ENCODE measurements around the gene TPGS2. TPM values are rescaled to one million over a fixed set of nuclear protein-coding genes. Genes with fewer than 3 reads are reported as not detected.

The TPGS2 gene
- total RNA-seq, 1 donor from 2014 or later = 129 TPM

DNA sequence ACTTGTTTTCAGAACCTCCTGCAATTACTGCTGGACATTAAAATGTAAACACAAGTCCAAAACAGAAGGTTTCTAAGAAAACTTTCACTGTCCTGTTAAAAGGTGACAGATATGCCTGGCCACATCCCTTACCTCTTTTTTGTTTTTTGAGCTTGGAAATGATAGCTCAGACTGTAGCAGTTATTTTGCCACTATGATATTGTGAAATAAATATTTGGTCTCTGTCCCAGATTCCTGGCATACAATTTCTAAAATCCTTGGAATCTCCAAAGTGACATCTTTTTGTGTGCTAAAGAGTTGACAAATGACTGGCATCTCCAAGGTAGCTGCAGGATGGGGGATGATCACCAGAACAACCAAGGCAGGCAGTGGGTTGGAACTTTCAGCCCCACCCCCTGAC, 16.8 kb downstream of the TPGS2 start:
- H3K36me3 Mint-ChIP-seq (ENCODE audit: insufficient read depth) = peaks cover 13% of the 10 kb centered on the region
- DNase-seq (ENCODE audit: low spot score, unreplicated experiment) = no peak
- H3K4me1 Mint-ChIP-seq (ENCODE audit: low read depth) = peaks cover 17% of the 10 kb centered on the region
- H3K27me3 Mint-ChIP-seq = no peaks in the 10 kb centered on the region
- no peaks in the 10 kb centered on the region for H3K9me3 Mint-ChIP-seq (ENCODE audit: low read depth)
- H3K4me3 Mint-ChIP-seq (ENCODE audit: low read depth) = no peak overlapping the region
- TF ChIP-seq, protein P1, sequence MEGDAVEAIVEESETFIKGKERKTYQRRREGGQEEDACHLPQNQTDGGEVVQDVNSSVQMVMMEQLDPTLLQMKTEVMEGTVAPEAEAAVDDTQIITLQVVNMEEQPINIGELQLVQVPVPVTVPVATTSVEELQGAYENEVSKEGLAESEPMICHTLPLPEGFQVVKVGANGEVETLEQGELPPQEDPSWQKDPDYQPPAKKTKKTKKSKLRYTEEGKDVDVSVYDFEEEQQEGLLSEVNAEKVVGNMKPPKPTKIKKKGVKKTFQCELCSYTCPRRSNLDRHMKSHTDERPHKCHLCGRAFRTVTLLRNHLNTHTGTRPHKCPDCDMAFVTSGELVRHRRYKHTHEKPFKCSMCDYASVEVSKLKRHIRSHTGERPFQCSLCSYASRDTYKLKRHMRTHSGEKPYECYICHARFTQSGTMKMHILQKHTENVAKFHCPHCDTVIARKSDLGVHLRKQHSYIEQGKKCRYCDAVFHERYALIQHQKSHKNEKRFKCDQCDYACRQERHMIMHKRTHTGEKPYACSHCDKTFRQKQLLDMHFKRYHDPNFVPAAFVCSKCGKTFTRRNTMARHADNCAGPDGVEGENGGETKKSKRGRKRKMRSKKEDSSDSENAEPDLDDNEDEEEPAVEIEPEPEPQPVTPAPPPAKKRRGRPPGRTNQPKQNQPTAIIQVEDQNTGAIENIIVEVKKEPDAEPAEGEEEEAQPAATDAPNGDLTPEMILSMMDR (IDR thresholded peaks at IDR 0.05; ENCODE audit: unreplicated experiment) = no peak
- no peak overlapping the region for H3K27ac Mint-ChIP-seq

DNA sequence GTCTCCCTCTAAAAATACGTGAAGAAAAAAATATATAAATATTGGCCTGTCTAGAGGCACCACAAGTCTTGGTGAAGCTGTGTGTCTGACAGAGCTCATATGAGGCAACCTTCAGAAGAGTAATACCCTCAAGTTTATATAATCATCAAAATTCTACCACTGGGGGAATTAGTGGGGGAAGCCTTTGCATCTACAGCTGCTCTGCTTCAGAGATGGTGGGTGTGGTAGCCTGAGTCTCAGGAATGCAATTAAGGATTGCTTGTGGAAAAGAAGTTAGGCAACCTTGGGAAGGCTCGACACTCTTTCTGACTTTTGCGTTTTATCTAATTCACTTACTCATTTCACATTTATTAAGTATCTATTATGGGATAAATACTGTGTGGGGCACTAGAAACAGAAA, 17.4 kb downstream of the TPGS2 start:
- H3K27me3 Mint-ChIP-seq = no peaks in the 10 kb centered on the region
- TF ChIP-seq, protein P1 (IDR thresholded peaks at IDR 0.05; ENCODE audit: unreplicated experiment) = no peak
- no peaks in the 10 kb centered on the region for H3K9me3 Mint-ChIP-seq (ENCODE audit: low read depth)
- peaks cover 14% of the 10 kb centered on the region for H3K36me3 Mint-ChIP-seq (ENCODE audit: insufficient read depth)
- H3K27ac Mint-ChIP-seq = no peak overlapping the region
- no peak overlapping the region for H3K4me3 Mint-ChIP-seq (ENCODE audit: low read depth)
- H3K4me1 Mint-ChIP-seq (ENCODE audit: low read depth) = peaks cover 17% of the 10 kb centered on the region
- no peak for DNase-seq (ENCODE audit: low spot score, unreplicated experiment)

DNA sequence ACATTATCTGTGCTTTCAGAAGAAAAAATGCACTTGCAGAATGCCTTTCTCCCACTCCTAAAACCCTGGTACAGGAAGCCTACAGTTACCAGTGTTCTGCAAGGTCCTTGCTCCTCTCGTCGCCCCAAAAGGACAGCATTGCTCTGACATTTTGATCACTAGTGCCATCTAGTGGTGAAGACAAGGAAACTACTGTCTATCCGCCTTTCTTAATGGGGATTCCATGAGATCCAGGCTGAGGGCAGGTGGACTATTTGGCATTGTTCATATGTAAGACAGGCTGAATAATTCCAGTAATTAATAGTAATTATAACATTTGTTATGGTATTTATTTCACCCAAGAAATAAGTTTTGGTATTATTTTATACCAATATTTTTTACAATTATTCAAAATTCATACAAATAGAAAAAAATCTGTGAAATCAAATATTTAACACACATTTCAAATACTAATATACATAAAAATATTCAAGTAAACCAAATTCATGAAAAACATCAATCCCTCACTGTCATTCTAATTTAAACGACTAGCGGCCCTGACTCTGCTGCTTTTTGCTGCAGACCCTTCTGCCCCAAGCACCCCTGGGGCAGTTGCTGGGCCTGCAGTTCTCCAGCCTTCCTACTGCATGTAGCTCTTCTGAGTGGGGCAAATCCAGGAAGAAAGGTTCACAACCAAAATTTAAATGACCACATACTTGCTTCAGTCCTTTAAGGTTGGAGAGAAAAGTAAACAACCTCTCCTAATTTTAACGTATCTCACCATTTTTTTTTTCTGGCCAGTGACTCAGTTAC, 19.0 kb downstream of the TPGS2 start:
- no peaks in the 10 kb centered on the region for H3K27me3 Mint-ChIP-seq
- H3K9me3 Mint-ChIP-seq (ENCODE audit: low read depth) = no peaks in the 10 kb centered on the region
- H3K27ac Mint-ChIP-seq = no peak overlapping the region

DNA sequence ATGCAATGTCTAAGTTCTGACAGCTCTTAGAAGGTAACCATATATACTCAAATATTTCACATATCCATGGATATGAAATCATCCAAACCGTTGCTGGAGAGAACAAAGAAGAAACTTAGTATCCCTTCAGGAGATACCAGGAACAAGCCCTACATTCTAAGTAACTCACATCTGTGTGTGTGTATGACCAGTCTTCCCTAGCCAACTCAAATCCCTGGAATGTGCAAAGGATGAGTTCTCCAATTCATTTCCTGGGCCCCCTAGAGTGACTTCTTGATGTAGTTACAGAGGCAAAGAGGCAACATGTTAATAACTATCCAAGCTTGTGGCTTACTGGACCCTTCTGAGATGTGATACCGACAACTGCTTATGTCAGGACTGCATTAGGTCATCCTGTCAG, 20.1 kb downstream of the TPGS2 start:
- TF ChIP-seq, protein P1 (IDR thresholded peaks at IDR 0.05; ENCODE audit: unreplicated experiment) = no peak
- no peaks in the 10 kb centered on the region for H3K27me3 Mint-ChIP-seq
- H3K36me3 Mint-ChIP-seq (ENCODE audit: insufficient read depth) = peaks cover 21% of the 10 kb centered on the region
- DNase-seq (ENCODE audit: low spot score, unreplicated experiment) = no peak
- H3K9me3 Mint-ChIP-seq (ENCODE audit: low read depth) = no peaks in the 10 kb centered on the region
- no peak overlapping the region for H3K27ac Mint-ChIP-seq
- peaks cover 5% of the 10 kb centered on the region for H3K4me1 Mint-ChIP-seq (ENCODE audit: low read depth)
- H3K4me3 Mint-ChIP-seq (ENCODE audit: low read depth) = no peak overlapping the region

More for the DNA sequence above, 19.0 kb downstream of the TPGS2 start:
- H3K4me3 Mint-ChIP-seq (ENCODE audit: low read depth) = no peak overlapping the region
- H3K36me3 Mint-ChIP-seq (ENCODE audit: insufficient read depth) = peaks cover 17% of the 10 kb centered on the region
- peak; percentile 11 for DNase-seq (ENCODE audit: low spot score, unreplicated experiment)
- TF ChIP-seq, protein P1 (IDR thresholded peaks at IDR 0.05; ENCODE audit: unreplicated experiment) = peak; percentile 90
- peaks cover 8% of the 10 kb centered on the region for H3K4me1 Mint-ChIP-seq (ENCODE audit: low read depth)

DNA sequence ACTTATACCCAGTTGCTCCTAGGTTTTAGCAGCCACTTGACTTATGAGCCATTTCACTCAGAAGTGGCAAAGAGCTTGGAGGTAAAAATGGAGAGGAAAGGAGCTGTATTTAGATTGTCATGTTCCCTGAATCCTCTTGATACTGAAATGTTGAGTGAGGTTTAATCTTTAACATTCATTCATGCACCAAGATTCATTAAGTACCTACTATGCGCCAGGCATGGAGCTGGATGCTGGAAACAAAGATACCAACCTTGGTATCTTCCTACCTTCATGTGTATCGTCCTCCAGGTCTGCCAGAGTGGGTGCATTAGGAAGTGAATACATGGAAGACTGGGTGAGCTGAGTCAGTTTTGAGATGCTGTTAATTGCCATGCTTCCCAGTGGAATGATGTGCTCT, 23.7 kb downstream of the TPGS2 start:
- H3K36me3 Mint-ChIP-seq (ENCODE audit: insufficient read depth) = peaks cover 43% of the 10 kb centered on the region
- no peaks in the 10 kb centered on the region for H3K27me3 Mint-ChIP-seq
- H3K9me3 Mint-ChIP-seq (ENCODE audit: low read depth) = no peaks in the 10 kb centered on the region
- TF ChIP-seq, protein P1 (IDR thresholded peaks at IDR 0.05; ENCODE audit: unreplicated experiment) = no peak
- DNase-seq (ENCODE audit: low spot score, unreplicated experiment) = no peak
- H3K27ac Mint-ChIP-seq = no peak overlapping the region
- no peak overlapping the region for H3K4me3 Mint-ChIP-seq (ENCODE audit: low read depth)
- H3K4me1 Mint-ChIP-seq (ENCODE audit: low read depth) = no peaks in the 10 kb centered on the region

Data from progenitor cell of endocrine pancreas (in vitro differentiated cells).